ENCODE results near the gene RPN1. TPM values are rescaled to one million over a fixed set of nuclear protein-coding genes. Genes with fewer than 3 reads are reported as not detected.
"Not testable (repeated sequence)": the region's sequence is repeated elsewhere in the genome, so short reads cannot be mapped to it uniquely, and the experiment has no call there.

The RPN1 gene
- total RNA-seq, 1 donor: 341 TPM

DNA sequence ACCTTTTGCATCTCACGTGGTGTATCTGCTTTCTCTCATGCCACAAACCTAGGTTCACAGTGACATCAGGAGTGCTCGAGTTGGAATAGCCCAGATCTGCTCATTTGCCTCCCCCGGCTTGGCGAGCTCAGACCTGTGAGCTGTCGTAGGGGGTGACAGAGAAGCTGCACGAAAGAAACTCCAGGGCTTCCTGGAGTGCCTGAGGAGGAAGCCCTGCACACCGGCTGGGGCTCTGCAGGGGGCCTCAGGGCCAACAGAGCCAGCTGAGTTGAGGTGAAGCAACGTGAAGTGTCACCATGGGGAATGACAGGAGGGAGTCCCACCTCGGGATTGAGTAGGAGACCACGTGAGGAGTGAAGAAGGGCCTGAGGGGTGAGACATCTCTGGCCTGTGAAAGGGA, 62.5 kb downstream of the RPN1 start:
- TF ChIP-seq, protein P1, sequence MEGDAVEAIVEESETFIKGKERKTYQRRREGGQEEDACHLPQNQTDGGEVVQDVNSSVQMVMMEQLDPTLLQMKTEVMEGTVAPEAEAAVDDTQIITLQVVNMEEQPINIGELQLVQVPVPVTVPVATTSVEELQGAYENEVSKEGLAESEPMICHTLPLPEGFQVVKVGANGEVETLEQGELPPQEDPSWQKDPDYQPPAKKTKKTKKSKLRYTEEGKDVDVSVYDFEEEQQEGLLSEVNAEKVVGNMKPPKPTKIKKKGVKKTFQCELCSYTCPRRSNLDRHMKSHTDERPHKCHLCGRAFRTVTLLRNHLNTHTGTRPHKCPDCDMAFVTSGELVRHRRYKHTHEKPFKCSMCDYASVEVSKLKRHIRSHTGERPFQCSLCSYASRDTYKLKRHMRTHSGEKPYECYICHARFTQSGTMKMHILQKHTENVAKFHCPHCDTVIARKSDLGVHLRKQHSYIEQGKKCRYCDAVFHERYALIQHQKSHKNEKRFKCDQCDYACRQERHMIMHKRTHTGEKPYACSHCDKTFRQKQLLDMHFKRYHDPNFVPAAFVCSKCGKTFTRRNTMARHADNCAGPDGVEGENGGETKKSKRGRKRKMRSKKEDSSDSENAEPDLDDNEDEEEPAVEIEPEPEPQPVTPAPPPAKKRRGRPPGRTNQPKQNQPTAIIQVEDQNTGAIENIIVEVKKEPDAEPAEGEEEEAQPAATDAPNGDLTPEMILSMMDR (IDR thresholded peaks at IDR 0.05; ENCODE audit: insufficient read depth, low read length): no peak
- no peak for DNase-seq (ENCODE audit: low read depth)
- H3K4me3 ChIP-seq (ENCODE audit: low read depth, low read length): no peak overlapping the region

DNA sequence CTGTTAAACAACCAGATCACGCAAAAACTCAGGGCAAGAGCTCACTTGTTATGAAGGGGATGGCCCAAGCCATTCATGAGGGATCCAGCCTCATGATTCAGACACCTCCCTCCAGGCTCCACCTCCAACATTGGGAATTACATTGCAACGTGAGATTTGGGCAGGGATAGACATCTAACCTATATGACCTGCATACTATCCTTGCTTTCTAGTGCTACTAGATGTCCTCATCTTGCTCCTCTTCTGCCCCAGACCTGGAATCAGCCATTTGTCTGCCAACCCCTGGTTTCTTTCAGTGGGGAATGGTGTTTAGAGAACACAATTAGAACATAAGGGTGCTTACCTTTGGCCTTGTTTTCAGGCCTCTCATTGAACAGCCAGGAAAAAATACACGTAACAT, 63.2 kb downstream of the RPN1 start:
- TF ChIP-seq, protein P1 (IDR thresholded peaks at IDR 0.05; ENCODE audit: insufficient read depth, low read length): no peak
- no peak overlapping the region for H3K4me3 ChIP-seq (ENCODE audit: low read depth, low read length)
- no peak for DNase-seq (ENCODE audit: low read depth)

GRCh38 chr3:128586932-128587331, 63.7 kb downstream of the RPN1 start:
- H3K4me3 ChIP-seq (ENCODE audit: low read depth, low read length); DNase-seq (ENCODE audit: low read depth): not testable (repeated sequence)

DNA sequence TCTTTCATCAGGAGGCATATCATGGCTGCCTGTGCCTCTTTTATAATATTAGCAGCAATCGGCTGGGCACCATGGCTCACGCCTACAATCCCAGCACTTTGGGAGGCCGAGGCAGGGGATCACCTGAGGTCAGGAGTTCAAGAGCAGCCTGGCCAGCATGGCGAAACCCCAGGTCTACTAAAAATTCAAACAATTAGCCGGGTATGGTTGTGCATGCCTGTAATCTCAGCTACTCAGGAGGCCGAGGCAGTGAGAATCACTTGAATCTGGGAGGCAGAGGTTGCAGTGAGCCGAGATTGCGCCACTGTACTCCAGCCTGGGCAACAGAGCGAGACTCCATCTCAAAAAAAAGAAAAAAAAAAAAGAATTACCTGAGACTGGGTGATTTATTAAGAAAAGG, 64.2 kb downstream of the RPN1 start:
- H3K4me3 ChIP-seq (ENCODE audit: low read depth, low read length); DNase-seq (ENCODE audit: low read depth): not testable (repeated sequence)

DNA sequence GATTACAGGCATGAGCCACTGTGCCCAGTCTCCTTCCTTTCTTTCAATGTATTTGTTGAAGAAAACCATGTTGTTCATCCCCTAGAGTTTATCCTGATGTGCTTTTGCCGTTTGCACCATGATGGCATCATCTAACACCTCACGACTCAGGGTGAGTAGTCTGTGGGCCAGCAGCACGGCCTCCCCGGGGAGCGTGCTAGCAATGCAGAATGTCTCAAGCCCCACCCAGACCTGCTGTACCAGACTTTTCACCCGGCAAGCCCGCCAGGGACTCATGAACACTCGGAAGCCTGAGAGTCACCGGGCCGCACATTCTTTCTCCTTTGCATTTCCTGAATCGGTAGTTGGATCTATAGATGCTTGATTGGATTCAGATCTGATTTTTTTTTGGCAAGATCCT, 64.6 kb downstream of the RPN1 start:
- peak; percentile 24 for DNase-seq (ENCODE audit: low read depth)

GRCh38 chr3:128585189-128585588, 65.4 kb downstream of the RPN1 start:
- no peak overlapping the region for H3K4me3 ChIP-seq (ENCODE audit: low read depth, low read length)
- DNase-seq (ENCODE audit: low read depth): no peak
- TF ChIP-seq, protein P1 (IDR thresholded peaks at IDR 0.05; ENCODE audit: insufficient read depth, low read length): no peak

More for the DNA sequence above, 64.6 kb downstream of the RPN1 start:
- TF ChIP-seq, protein P1 (IDR thresholded peaks at IDR 0.05; ENCODE audit: insufficient read depth, low read length): no peak
- no peak overlapping the region for H3K4me3 ChIP-seq (ENCODE audit: low read depth, low read length)

DNA sequence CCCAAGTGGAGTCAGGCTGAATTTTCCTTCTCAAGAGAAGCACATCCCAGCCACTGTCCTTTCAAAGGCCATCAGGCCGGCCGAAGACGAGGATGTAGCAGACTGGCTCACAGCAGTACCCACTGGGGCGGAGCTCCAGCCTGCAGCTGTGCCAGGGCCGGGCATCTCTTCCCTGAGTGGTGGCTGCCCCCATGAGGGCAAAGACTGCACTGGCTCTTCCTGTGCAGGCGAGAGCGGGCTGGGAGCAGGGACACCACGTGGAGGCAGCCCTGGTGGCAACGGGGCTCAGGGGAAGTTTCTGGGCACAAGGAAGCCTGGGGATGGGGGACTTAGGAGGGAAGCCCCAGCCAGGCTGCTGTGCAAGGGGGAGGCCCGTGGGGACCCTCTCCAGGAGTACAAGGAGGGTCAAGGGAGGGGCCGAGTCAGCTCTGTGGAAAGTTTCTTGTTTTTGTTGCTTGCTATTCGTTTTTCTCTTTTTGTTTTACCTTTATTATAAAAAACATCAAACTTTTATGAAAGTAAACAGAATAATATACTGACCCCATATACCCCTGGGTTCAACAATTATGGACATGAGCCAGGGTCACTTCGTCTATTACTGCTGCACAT, 66.1 kb downstream of the RPN1 start:
- peak; percentile 70 for DNase-seq (ENCODE audit: low read depth)
- TF ChIP-seq, protein P1 (IDR thresholded peaks at IDR 0.05; ENCODE audit: insufficient read depth, low read length): peak; percentile 83
- no peak overlapping the region for H3K4me3 ChIP-seq (ENCODE audit: low read depth, low read length)

DNA sequence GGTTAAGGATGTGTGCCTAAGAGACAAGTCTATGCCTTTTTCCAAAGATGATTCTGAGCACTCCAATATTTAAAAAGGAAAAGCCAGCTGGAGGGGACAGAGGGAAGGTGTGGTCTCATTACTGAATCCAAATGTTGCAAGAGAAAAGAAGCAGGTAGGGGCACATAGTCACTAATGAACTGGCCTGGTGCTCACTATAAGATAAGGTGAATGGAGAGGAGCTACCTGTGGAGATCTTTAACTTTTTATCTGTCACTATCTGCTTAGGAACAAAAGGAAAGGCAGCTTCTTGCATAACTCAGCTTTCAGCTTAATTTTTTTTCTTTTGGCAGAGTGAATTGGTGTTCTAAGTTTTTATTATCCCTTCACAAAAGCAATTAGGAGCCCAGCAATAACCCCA, 69.1 kb downstream of the RPN1 start:
- no peak overlapping the region for H3K4me3 ChIP-seq (ENCODE audit: low read depth, low read length)
- no peak for DNase-seq (ENCODE audit: low read depth)
- TF ChIP-seq, protein P1 (IDR thresholded peaks at IDR 0.05; ENCODE audit: insufficient read depth, low read length): no peak

All from fibroblast of the aortic adventitia (primary cell).